Naive B cell (primary cell): ENCODE data around the gene PDIA5. TPM values are rescaled to one million over a fixed set of nuclear protein-coding genes. Genes with fewer than 3 reads are reported as not detected.

Source experiments
- ATAC-seq, 2 donors: fragments of 150-1000 bp; cut with Tn5 transposase; 2 replicates each; pipeline ENCODE4 v1.10.0; 2021; ENCODE audit warnings: low read depth in 2 of 2, mild to moderate bottlenecking in 2 of 2, moderate library complexity in 2 of 2
- DNase-seq: peaks from one replicate; pipeline ENCODE4 v3.0.0; 2022
- H3K27ac Mint-ChIP-seq, 6 donors: one replicate each; pipeline ENCODE4 v1.8.0; 2020 to 2022; ENCODE audit warnings: mild to moderate bottlenecking in 6 of 6, mixed read lengths in 6 of 6, moderate library complexity in 5 of 6, inconsistent platforms in 2 of 6
- H3K27me3 Mint-ChIP-seq, 3 donors: one replicate each; pipeline ENCODE4 v1.8.0; 2021 to 2022; ENCODE audit warnings: mixed read lengths in 3 of 3, mild to moderate bottlenecking in 1 of 3
- H3K36me3 Mint-ChIP-seq, 2 donors: one replicate each; pipeline ENCODE4 v1.8.0; 2020 to 2022; ENCODE audit warnings: mixed read lengths in 2 of 2, inconsistent platforms in 1 of 2, mild to moderate bottlenecking in 1 of 2
- H3K4me1 Mint-ChIP-seq, 3 donors: one replicate each; pipeline ENCODE4 v1.8.0; 2020 to 2022; ENCODE audit warnings: mixed read lengths in 3 of 3, inconsistent platforms in 1 of 3, mild to moderate bottlenecking in 1 of 3, moderate library complexity in 1 of 3
- H3K4me3 Mint-ChIP-seq, 8 donors: one replicate each; pipeline ENCODE4 v1.8.0; 2020 to 2022; ENCODE audit warnings: mild to moderate bottlenecking in 8 of 8, mixed read lengths in 8 of 8, moderate library complexity in 8 of 8, inconsistent platforms in 2 of 8
- H3K9me3 Mint-ChIP-seq, 7 donors: one replicate each; pipeline ENCODE4 v1.8.0; 2020 to 2022; ENCODE audit warnings: mixed read lengths in 7 of 7, mild to moderate bottlenecking in 5 of 7, inconsistent platforms in 2 of 7, moderate library complexity in 1 of 7
- polyA plus RNA-seq, 6 donors: library from polyadenylated mRNA; unstranded; fragments of 300-500 nt; fragmentation: Illumina TruSeq; gene quantifications; one replicate each; pipeline ENCODE4 v1.2.3, GENCODE V29; 2021; ENCODE audit warnings: low read depth in 6 of 6

The PDIA5 gene
- polyA plus RNA-seq, 6 donors from 2014 or later, result 1.7 to 4.4 (median 2.2) TPM

GRCh38 chr3:123067689-123068600 is 1.1 kb downstream of the PDIA5 start:
- Mint-ChIP-seq H3K9me3 (no peaks in the 10 kb centered on the region), H3K4me1 (peaks cover 18 to 20% (median 18%) of the 10 kb centered on the region in 3 donors), H3K36me3 (no peaks in the 10 kb centered on the region), H3K27me3 (peaks cover 0 to 17% (median 4%) of the 10 kb centered on the region in 3 donors), H3K4me3 (peak overlapping the region; percentile 78 to 92 (median 85)), H3K27ac (peak overlapping the region in 4 of 6 donors; percentile 47 to 88 (median 68))
- ATAC-seq, result peak; percentile 33 to 45
- no peak for DNase-seq

DNA sequence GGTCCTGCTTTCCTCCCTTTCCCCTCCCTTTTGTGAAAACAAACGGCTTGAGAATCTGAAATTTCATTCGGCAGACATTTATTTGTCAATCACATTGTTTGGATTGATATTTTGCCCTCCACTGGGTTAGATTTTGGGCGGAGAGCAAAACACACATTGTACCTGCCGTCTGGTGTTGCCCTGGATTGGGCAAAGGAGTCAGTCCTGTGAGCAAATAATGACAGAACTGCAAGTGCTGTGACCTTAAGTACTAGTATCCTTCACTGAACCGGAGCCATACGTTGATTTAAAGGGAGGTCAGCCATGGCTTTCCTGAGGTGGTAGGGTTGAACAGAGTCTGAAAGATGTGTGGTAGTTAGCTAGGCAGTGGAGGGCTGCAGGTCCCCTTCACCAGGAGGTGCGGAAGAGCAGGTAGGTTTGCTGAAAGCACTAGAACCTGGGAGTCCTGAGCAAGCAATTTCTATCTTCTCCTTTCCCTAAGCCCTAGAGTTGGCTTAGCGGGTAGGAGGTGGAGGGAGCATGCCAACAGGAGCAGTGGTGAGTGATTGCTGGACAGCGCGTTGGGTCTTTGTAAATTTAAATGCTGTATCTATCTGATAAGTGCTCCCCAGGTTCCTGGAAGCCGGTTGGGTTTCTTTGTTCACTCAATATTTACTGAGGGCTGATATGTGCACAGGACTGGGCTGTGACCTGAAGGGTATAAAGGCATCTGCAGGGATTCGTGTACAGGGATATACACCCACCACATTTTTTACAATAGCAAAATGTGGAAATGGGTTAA is 2.0 kb downstream of the PDIA5 start:
- Mint-ChIP-seq H3K4me3 (peak overlapping the region in 7 of 8 donors; percentile 42 to 86 (median 82)), H3K27me3 (peaks cover 0 to 17% (median 4%) of the 10 kb centered on the region in 3 donors), H3K9me3 (no peaks in the 10 kb centered on the region), H3K27ac (peak overlapping the region in 3 of 6 donors; percentile 15 to 47 (median 39)), H3K4me1 (peaks cover 18 to 20% (median 18%) of the 10 kb centered on the region in 3 donors), H3K36me3 (no peaks in the 10 kb centered on the region)
- no peak for DNase-seq
- no peak for ATAC-seq

- no peak for ATAC-seq
These were observed 3.7 kb downstream of the PDIA5 start for GRCh38 chr3:123070510-123070909.

GRCh38 chr3:123071146-123071545 is 4.3 kb downstream of the PDIA5 start:
- H3K4me1 Mint-ChIP-seq, result peaks cover 18 to 22% (median 20%) of the 10 kb centered on the region in 3 donors
- H3K9me3 Mint-ChIP-seq, result no peaks in the 10 kb centered on the region
- no peak overlapping the region for H3K27ac Mint-ChIP-seq
- H3K36me3 Mint-ChIP-seq, result no peaks in the 10 kb centered on the region
- peaks cover 0 to 12% (median 4%) of the 10 kb centered on the region in 3 donors for H3K27me3 Mint-ChIP-seq
- DNase-seq (no peak), ATAC-seq (no peak)
- no peak overlapping the region for H3K4me3 Mint-ChIP-seq

More at GRCh38 chr3:123070510-123070909, 3.7 kb downstream of the PDIA5 start:
- no peak for DNase-seq
- Mint-ChIP-seq H3K27ac (no peak overlapping the region), H3K36me3 (no peaks in the 10 kb centered on the region), H3K27me3 (peaks cover 0 to 12% (median 4%) of the 10 kb centered on the region in 3 donors), H3K4me1 (peaks cover 18 to 22% (median 20%) of the 10 kb centered on the region in 3 donors), H3K9me3 (no peaks in the 10 kb centered on the region), H3K4me3 (peak overlapping the region in 1 of 8 donors; percentile 42)

GRCh38 chr3:123071581-123071980 is 4.8 kb downstream of the PDIA5 start:
- ATAC-seq, result no peak
- no peaks in the 10 kb centered on the region for H3K9me3 Mint-ChIP-seq
- no peak overlapping the region for H3K4me3 Mint-ChIP-seq
- H3K27ac Mint-ChIP-seq, result peak overlapping the region in 1 of 6 donors; percentile 20
- DNase-seq, result no peak
- H3K36me3 Mint-ChIP-seq, result no peaks in the 10 kb centered on the region
- peaks cover 0 to 8% (median 4%) of the 10 kb centered on the region in 3 donors for H3K27me3 Mint-ChIP-seq
- H3K4me1 Mint-ChIP-seq, result peaks cover 18 to 20% (median 20%) of the 10 kb centered on the region in 3 donors

DNA sequence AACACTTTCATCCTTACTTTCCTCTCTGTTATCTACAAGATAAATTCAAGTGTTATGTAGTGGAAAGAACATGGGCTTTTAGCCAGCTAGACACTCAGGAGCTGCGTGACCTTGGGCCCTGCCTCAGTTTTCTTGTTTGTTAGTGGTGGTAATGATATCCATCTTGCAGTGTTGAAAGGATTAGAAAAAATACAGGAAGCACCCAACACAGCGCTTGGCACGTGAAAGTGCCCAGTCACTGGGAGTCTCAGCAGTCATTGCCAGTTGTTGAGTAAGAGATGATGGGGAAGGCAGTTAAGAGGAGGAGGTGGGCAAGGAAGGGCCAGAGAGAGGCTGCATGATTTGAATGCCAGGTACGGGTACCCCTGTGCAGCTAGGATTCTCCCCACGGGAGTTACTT is 5.3 kb downstream of the PDIA5 start:
- Mint-ChIP-seq H3K4me1 (peaks cover 15 to 20% (median 20%) of the 10 kb centered on the region in 3 donors), H3K27me3 (peaks cover 0 to 6% (median 4%) of the 10 kb centered on the region in 3 donors), H3K4me3 (no peak overlapping the region), H3K9me3 (no peaks in the 10 kb centered on the region), H3K36me3 (no peaks in the 10 kb centered on the region), H3K27ac (no peak overlapping the region)
- ATAC-seq (no peak), DNase-seq (no peak)

DNA sequence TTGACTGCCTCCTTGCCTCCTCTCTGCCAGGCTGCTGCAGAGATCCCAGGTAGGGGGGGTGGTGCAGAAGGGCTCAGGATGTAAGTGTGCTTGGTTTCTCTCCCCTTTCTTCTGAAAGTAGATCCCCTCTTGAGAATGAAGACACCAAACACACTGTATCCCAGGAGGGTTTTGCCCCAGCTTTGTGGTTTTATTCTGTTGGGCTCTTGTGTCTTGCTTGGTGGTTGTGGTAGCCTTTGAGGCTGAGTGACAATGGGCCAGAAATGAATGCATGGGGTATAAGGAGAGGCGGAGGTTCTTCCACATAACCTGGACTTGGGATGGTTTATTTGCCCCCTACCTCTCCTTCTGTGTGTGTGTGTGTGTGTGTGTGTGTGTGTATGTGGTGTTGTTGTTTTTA is 5.7 kb downstream of the PDIA5 start:
- no peaks in the 10 kb centered on the region for H3K36me3 Mint-ChIP-seq
- peak overlapping the region in 1 of 6 donors; percentile 82 for H3K27ac Mint-ChIP-seq
- H3K27me3 Mint-ChIP-seq, result peaks cover 0 to 6% (median 4%) of the 10 kb centered on the region in 3 donors
- no peaks in the 10 kb centered on the region for H3K9me3 Mint-ChIP-seq
- ATAC-seq (no peak), DNase-seq (no peak)
- H3K4me3 Mint-ChIP-seq, result no peak overlapping the region
- peaks cover 14 to 20% (median 19%) of the 10 kb centered on the region in 3 donors for H3K4me1 Mint-ChIP-seq

DNA sequence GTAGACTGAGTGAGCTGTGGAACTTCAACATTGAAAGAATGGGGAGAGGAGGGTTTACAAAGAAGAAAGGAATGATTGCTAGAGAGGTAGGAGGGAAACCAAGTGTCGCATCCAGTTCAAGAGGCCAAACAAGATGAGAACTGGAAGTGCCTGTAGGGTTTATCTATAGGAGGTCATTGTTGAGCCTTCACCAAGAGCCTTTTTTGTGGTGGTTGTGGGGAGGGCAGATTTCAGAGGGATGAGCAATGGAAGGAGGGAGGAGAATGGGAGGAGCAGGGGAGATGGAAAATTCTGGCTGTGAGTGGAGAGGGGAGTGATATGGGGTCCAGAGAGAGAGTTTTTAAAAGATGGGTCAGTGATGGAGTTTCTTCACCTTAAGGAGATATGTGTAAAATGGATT is 8.5 kb downstream of the PDIA5 start:
- Mint-ChIP-seq H3K4me3 (peak overlapping the region in 1 of 8 donors; percentile 16), H3K27ac (peak overlapping the region in 1 of 6 donors; percentile 49), H3K4me1 (peaks cover 5 to 8% (median 7%) of the 10 kb centered on the region in 3 donors), H3K9me3 (no peaks in the 10 kb centered on the region), H3K27me3 (no peaks in the 10 kb centered on the region), H3K36me3 (no peaks in the 10 kb centered on the region)
- ATAC-seq (no peak), DNase-seq (no peak)

- peaks cover 5 to 13% (median 7%) of the 10 kb centered on the region in 3 donors for H3K4me1 Mint-ChIP-seq
- no peak overlapping the region for H3K4me3 Mint-ChIP-seq
- ATAC-seq, result no peak
- no peaks in the 10 kb centered on the region for H3K27me3 Mint-ChIP-seq
- H3K9me3 Mint-ChIP-seq, result no peaks in the 10 kb centered on the region
- no peaks in the 10 kb centered on the region for H3K36me3 Mint-ChIP-seq
- no peak overlapping the region for H3K27ac Mint-ChIP-seq
- no peak for DNase-seq
These were observed 9.3 kb downstream of the PDIA5 start for GRCh38 chr3:123076112-123076495.

- H3K36me3 Mint-ChIP-seq, result no peaks in the 10 kb centered on the region
- ATAC-seq, result no peak
- H3K4me1 Mint-ChIP-seq, result peaks cover 10 to 16% (median 11%) of the 10 kb centered on the region in 3 donors
- no peak overlapping the region for H3K27ac Mint-ChIP-seq
- H3K9me3 Mint-ChIP-seq, result no peaks in the 10 kb centered on the region
- no peak for DNase-seq
- H3K27me3 Mint-ChIP-seq, result no peaks in the 10 kb centered on the region
- H3K4me3 Mint-ChIP-seq, result no peak overlapping the region
These were observed 9.9 kb downstream of the PDIA5 start for GRCh38 chr3:123076496-123077418.

GRCh38 chr3:123078101-123078500 is 11.3 kb downstream of the PDIA5 start:
- DNase-seq (no peak), ATAC-seq (no peak)
- Mint-ChIP-seq H3K27ac (peak overlapping the region in 1 of 6 donors; percentile 25), H3K9me3 (no peaks in the 10 kb centered on the region), H3K27me3 (no peaks in the 10 kb centered on the region), H3K4me3 (no peak overlapping the region), H3K36me3 (no peaks in the 10 kb centered on the region), H3K4me1 (peaks cover 17 to 30% (median 19%) of the 10 kb centered on the region in 3 donors)

GRCh38 chr3:123080864-123081562 is 14.2 kb downstream of the PDIA5 start:
- peaks cover 30 to 55% (median 37%) of the 10 kb centered on the region in 3 donors for H3K4me1 Mint-ChIP-seq
- no peaks in the 10 kb centered on the region for H3K36me3 Mint-ChIP-seq
- peaks cover 0 to 9% (median 0%) of the 10 kb centered on the region in 3 donors for H3K27me3 Mint-ChIP-seq
- H3K27ac Mint-ChIP-seq, result no peak overlapping the region
- H3K9me3 Mint-ChIP-seq, result no peaks in the 10 kb centered on the region
- ATAC-seq (no peak), DNase-seq (no peak)
- no peak overlapping the region for H3K4me3 Mint-ChIP-seq
